GM21825 (cell line): ENCODE results near the gene SLC25A11.

Experiments
- ATAC-seq: cut with Tn5 transposase; IDR thresholded peaks from one replicate; pipeline ENCODE4 v1.9.1; 2021; ENCODE audit warnings: mild to moderate bottlenecking, moderate library complexity; ENCODE audit not compliant: unreplicated experiment

Gene SLC25A11

GRCh38 chr17:4966844-4967538, 27.1 kb upstream of the SLC25A11 start:
- ATAC-seq, result peak; percentile 67

GRCh38 chr17:4965311-4965986, 25.6 kb upstream of the SLC25A11 start:
- ATAC-seq, result no peak

- no peak for ATAC-seq
Measured at GRCh38 chr17:4960279-4960922, 20.6 kb upstream of the SLC25A11 start.

GRCh38 chr17:4959261-4959965, 19.6 kb upstream of the SLC25A11 start:
- ATAC-seq, result no peak

- no peak for ATAC-seq
Measured at GRCh38 chr17:4958102-4958501, 18.3 kb upstream of the SLC25A11 start.

- ATAC-seq, result no peak
Measured at GRCh38 chr17:4956493-4957061, 16.7 kb upstream of the SLC25A11 start.

GRCh38 chr17:4955091-4955490, 15.2 kb upstream of the SLC25A11 start:
- ATAC-seq, result no peak

GRCh38 chr17:4953451-4953961, 13.7 kb upstream of the SLC25A11 start:
- ATAC-seq, result no peak

- no peak for ATAC-seq
Measured at GRCh38 chr17:4951486-4951885, 11.6 kb upstream of the SLC25A11 start.

GRCh38 chr17:4950746-4951204, 10.9 kb upstream of the SLC25A11 start, which contains the start of gene ENO3:
Gene ENO3 (plus strand): TSS chr17:4951119. CDS start chr17:4951830, 711 bp downstream.
- no peak for ATAC-seq

- no peak for ATAC-seq
Measured at GRCh38 chr17:4950075-4950745, 10.4 kb upstream of the SLC25A11 start.

GRCh38 chr17:4949321-4950074, 9.7 kb upstream of the SLC25A11 start:
- peak; percentile 26 for ATAC-seq

- ATAC-seq, result peak; percentile 29
Measured at GRCh38 chr17:4948931-4949320, 9.1 kb upstream of the SLC25A11 start.

- peak; percentile 19 for ATAC-seq
Measured at GRCh38 chr17:4948166-4948930, 8.5 kb upstream of the SLC25A11 start, which contains the start of gene PFN1. Gene PFN1 (minus strand): TSS chr17:4948530. CDS start chr17:4948394, 136 bp downstream.

- no peak for ATAC-seq
Measured at GRCh38 chr17:4947411-4948165, 7.7 kb upstream of the SLC25A11 start.

- ATAC-seq, result no peak
Measured at GRCh38 chr17:4947010-4947410, 7.2 kb upstream of the SLC25A11 start.

- ATAC-seq, result no peak
Measured at GRCh38 chr17:4946312-4946976, 6.6 kb upstream of the SLC25A11 start.
